ENCODE results near the gene CAND2. TPM values are rescaled to one million over a fixed set of nuclear protein-coding genes. Genes with fewer than 3 reads are reported as not detected.
A peak's percentile ranks its signal among the peaks of the same experiment; 100 is the strongest.

The CAND2 gene
- total and polyA plus RNA-seq, 10 of the 15 experiments (the other 5 are each of a cell fraction or from before 2014, with no cell fraction given), result 0.03 to 1.9 (median 0.52) TPM

- H3K9ac ChIP-seq (ENCODE audit: control insufficient read depth, insufficient read depth, low read length), result no peak overlapping the region
- H3K4me3 ChIP-seq, result no peak overlapping the region
- no peak overlapping the region for H3K27ac ChIP-seq (ENCODE audit: control insufficient read depth, insufficient read depth)
- DNase-seq (ENCODE audit: low read depth, low spot score), result no peak
- 84% methylated on average over 7 of the region's 7 CpGs for WGBS (ENCODE audit: insufficient coverage, insufficient replicate concordance, low lambda C conversion rate, missing lambda C conversion rate)
- H3K27me3 ChIP-seq (replicated peaks in 1 of 2; ENCODE audit: control insufficient read depth in 2 of 2, insufficient read depth in 2 of 2, low read length in 1 of 2), result no peaks in the 10 kb centered on the region
- peaks cover 39 to 48% of the 10 kb centered on the region in 2 experiments for H3K36me3 ChIP-seq (ENCODE audit: control insufficient read depth in 2 of 2, insufficient read depth in 2 of 2, low read length in 1 of 2)
- peak; percentile 14; the same call in 1 of the 2 replicates for TF ChIP-seq POLR2AphosphoS5 (IDR thresholded peaks at IDR 0.05; ENCODE audit: low read length)
- 0 out of 2 replicates have a peak, but pooled peaks have one; percentile 47 for TF ChIP-seq POLR2AphosphoS2 (IDR thresholded peaks at IDR 0.05; ENCODE audit: low read depth, low read length)
- TF ChIP-seq NR2C1 (IDR thresholded peaks at IDR 0.05), result no peak
- H2AFZ ChIP-seq (ENCODE audit: control insufficient read depth, low read depth, low read length), result no peak overlapping the region
- ChIA-PET SMC1A (ENCODE audit: uncharacterized antibody, unreplicated experiment) (interaction anchor here (1.0 kb wide), 2 partner anchors 9 to 59 kb away, joined by 3 to 4 read pairs; partner anchors contain the start of gene RPL32), POLR2A (interaction anchor here (0.6 kb wide), 2 partner anchors 9 to 665 kb away, joined by 3 to 4 read pairs; no protein-coding TSS in a partner anchor), RAD21 (ENCODE audit: unreplicated experiment) (no interaction called here), CTCF (interaction anchor here (0.6 to 2.0 kb wide), 3 partner anchors 9 to 35 kb away, joined by 3 to 10 read pairs (median 3); partner anchors contain the start of gene RPL32)
- H3K4me1 ChIP-seq (ENCODE audit: control insufficient read depth, insufficient read depth, low read length), result no peaks in the 10 kb centered on the region
- no TSS peak for BruUV-seq (replicated peaks)
- no peaks in the 10 kb centered on the region; the same call in none of the 2 replicates for H4K20me1 ChIP-seq (ENCODE audit: control insufficient read depth, insufficient read depth)
- ATAC-seq, result no peak; the same call in 2 of the 3 replicates
- intact Hi-C loops (cut with micrococcal nuclease; ENCODE audit: unreplicated experiment), result no loop called here
- H3K9me3 ChIP-seq (replicated peaks; ENCODE audit: control insufficient read depth, insufficient read depth, low read length), result no peaks in the 10 kb centered on the region
- H3K4me2 ChIP-seq (ENCODE audit: control insufficient read depth, insufficient read depth), result no peak overlapping the region
- H3K79me2 ChIP-seq (ENCODE audit: control insufficient read depth, insufficient read depth, low read length), result peaks cover 13% of the 10 kb centered on the region
- no peak for FAIRE-seq
- in situ Hi-C loops (cut with MboI), result no loop called here
Observed at GRCh38 chr3:12832350-12833221, 36.1 kb downstream of the CAND2 start.

All from GM12878 (cell line).